Transverse colon (tissue), 3 donors: Measurements from ENCODE around the gene TAS2R39.

ENCODE experiments used
- POLR2A ChIP-seq: fragments of 450-650 bp; IDR thresholded peaks from one replicate; pipeline ENCODE4 v1.6.1; 2016; ENCODE audit warnings: antibody characterized with exemption, mild to moderate bottlenecking, moderate library complexity
- POLR2AphosphoS5 ChIP-seq, 3 donors: sonication (generic); formaldehyde crosslinking; IDR thresholded peaks; one replicate each; pipeline ENCODE4 v1.6.1; 2016; ENCODE audit warnings: antibody characterized with exemption in 3 of 3

DNA sequence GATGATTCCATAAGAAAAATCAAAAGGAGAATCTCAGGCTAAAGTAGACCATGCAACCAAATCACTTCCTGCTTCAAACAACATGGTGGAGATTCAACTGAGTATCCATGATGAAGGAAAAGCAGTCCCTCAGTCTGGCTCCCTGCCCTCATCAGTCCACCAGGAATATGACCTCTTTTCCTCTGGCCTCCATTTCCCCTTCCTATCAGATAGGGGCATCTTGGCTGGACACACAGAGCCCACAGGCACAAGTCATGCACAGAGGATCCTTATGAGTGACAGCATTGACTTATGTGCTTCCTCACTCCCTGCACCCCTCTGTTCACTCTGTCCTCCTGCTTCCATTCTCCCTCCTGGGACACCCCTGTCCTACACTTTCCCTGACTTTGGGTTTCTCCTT, 34.6 kb upstream of the TAS2R39 start:
- TF ChIP-seq POLR2A (no peak), POLR2AphosphoS5 (IDR thresholded peaks at IDR 0.05) (no peak)
